Measurements from ENCODE around the gene UIMC1. TPM values are rescaled to one million over a fixed set of nuclear protein-coding genes. Genes with fewer than 3 reads are reported as not detected.

Gene UIMC1
- total RNA-seq, 4 donors from 2014 or later = 22.3 to 38.6 (median 27.7) TPM

DNA sequence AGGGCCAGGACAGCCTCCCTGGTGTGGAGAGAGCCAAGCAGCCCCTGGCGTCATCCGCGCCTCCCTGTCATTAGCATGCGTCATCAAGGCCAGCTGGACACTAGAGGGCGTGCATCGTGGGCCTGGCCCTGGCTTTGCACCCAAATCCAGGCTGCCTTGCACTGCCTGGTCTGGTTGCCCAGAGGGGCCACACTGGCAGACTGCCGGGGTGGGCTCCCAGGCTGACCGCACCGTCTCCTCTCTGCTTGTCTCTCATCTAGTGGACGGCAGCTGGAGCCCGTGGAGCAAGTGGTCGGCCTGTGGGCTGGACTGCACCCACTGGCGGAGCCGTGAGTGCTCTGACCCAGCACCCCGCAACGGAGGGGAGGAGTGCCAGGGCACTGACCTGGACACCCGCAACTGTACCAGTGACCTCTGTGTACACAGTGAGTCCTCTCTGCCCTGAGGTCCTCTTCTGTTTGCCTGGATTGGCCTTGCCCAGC is 136.4 kb downstream of the UIMC1 start:
- ATAC-seq (ENCODE audit: low FRiP score) (no peak), DNase-seq (ENCODE audit: low spot score) (no peak)
- TF ChIP-seq, protein P1, sequence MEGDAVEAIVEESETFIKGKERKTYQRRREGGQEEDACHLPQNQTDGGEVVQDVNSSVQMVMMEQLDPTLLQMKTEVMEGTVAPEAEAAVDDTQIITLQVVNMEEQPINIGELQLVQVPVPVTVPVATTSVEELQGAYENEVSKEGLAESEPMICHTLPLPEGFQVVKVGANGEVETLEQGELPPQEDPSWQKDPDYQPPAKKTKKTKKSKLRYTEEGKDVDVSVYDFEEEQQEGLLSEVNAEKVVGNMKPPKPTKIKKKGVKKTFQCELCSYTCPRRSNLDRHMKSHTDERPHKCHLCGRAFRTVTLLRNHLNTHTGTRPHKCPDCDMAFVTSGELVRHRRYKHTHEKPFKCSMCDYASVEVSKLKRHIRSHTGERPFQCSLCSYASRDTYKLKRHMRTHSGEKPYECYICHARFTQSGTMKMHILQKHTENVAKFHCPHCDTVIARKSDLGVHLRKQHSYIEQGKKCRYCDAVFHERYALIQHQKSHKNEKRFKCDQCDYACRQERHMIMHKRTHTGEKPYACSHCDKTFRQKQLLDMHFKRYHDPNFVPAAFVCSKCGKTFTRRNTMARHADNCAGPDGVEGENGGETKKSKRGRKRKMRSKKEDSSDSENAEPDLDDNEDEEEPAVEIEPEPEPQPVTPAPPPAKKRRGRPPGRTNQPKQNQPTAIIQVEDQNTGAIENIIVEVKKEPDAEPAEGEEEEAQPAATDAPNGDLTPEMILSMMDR (IDR thresholded peaks at IDR 0.05) = no peak

DNA sequence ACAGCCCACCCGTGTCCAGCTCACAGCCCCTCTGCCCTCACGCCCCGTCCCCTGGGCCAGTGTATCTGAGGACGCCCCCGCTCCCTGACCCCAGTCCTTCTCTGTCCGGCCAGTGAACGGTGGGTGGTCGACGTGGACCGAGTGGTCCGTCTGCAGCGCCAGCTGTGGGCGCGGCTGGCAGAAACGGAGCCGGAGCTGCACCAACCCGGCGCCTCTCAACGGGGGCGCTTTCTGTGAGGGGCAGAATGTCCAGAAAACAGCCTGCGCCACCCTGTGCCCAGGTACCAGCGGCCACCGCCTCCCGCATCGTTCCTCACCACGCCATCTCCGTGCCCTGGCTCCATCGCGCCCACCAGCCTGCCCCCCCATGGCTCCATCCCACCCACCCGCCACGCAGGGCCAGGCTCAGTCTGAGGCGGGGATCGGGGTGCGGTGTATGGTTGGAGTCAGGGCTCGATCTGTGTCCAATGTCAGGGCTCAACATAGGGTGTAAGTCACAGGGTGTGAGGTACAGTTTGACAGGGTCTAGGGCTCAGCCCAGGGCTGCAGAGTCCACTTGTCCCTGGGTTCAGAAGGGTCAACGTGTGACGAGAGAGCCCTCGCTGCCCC is 137.0 kb downstream of the UIMC1 start:
- ATAC-seq (ENCODE audit: low FRiP score) (no peak), DNase-seq (ENCODE audit: low spot score) (no peak)
- TF ChIP-seq, protein P1 (IDR thresholded peaks at IDR 0.05) = no peak

DNA sequence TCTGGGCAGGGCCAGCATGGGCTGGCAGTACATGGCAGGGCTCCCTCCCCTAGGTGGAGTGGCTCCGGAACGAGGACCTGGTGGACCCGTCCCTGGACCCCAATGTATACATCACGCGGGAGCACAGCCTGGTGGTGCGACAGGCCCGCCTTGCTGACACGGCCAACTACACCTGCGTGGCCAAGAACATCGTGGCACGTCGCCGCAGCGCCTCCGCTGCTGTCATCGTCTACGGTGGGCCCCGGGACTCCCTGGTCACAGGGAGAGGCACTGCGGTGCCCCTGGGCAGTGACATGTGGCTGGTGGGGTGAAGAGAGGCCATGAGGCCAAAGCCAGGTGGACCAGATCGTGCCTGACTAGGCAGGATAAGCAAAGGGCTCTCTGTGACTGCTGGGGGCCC is 137.8 kb downstream of the UIMC1 start:
- ATAC-seq (ENCODE audit: low FRiP score) = no peak
- TF ChIP-seq, protein P1 (IDR thresholded peaks at IDR 0.05) = no peak

DNA sequence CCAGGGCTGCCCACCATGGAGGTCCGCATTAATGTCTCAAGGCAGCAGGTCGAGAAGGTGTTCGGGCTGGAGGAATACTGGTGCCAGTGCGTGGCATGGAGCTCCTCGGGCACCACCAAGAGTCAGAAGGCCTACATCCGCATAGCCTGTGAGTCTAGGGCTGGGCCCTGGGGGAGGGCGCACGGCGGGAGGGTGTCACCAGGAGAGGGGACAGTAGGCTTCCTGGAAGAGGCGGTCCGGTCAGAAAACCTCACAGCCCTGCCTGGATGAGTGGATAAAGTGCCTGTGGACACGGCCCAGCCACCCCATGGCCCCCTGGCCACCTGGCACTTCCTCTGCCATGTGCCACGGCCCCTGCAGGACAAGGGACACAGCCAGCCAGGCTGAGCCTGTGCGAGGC is 138.5 kb downstream of the UIMC1 start:
- no peak for ATAC-seq (ENCODE audit: low FRiP score)
- no peak for DNase-seq (ENCODE audit: low spot score)
- TF ChIP-seq, protein P1 (IDR thresholded peaks at IDR 0.05) = no peak

More for the DNA sequence above, 137.8 kb downstream of the UIMC1 start:
- no peak for DNase-seq (ENCODE audit: low spot score)

DNA sequence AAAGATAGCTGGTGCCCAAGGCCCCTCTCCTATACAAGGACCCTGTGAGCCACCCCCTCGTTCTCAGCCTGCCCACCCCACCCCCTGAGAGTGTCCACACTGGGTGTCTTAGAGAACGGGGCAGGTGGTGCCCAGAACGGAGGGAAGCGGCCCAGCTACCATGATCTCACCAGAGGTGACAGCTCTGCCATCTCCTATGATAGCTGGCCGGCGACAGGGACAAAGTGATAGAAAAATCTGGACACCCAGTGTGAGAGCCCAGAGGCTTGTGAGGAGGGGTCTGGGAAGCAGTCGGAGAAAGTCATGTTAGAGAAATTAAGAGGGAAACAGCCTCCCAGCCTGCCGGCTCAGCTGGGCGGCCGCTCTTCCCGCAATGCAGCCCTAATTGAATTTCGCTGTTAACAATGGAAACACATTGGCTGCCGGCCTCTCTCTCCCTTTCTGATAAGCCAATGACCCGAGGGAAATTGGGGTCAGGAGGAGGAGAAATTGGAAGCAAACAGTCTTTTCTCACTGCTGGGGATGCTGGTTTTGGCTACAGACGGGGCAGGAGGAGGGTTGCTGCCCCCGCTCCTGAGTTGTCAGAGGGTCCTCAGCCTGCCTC is 139.8 kb downstream of the UIMC1 start:
- DNase-seq (ENCODE audit: low spot score) (no peak), ATAC-seq (ENCODE audit: low FRiP score) (no peak)
- TF ChIP-seq, protein P1 (IDR thresholded peaks at IDR 0.05) = no peak

DNA sequence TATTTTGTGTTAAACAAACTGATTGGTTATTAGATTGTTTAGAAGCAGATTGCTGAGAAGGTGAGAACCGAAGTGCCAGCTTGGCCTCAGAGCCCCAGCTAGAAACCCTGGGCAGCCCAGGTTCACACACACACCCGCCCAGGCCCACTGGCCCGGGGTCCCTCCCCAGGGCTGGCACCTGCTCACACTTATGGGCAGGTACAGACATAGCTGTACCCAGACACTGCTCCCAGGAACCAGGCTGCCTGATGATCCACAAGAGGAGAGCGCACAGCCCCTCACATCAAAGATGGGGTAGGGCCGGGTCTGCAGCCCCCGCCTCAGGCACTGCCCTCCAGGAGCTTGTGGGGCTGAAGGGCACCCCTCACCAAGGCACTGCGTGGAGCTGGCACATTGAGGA is 140.6 kb downstream of the UIMC1 start:
- ATAC-seq (ENCODE audit: low FRiP score) = no peak
- no peak for DNase-seq (ENCODE audit: low spot score)
- TF ChIP-seq, protein P1 (IDR thresholded peaks at IDR 0.05) = no peak

DNA sequence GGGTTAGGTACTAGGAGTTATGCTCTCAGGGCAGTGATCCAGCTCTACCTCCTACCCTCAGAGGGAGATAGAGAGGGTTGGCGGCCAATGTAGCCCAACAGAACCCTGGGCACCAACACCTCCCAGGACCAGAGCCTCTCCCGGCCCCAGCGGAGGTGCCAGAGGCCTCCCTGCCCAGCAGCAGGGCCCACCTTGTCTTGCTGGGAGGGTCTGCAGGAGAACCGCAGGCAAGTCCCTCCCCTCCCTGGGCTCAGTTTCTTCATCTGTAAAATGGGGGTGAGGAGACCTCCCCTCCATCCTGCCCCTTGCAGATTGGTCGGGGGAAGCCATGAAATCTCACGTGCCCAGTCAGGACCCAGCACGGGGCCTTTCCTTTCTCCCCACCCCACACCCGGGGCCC is 141.8 kb downstream of the UIMC1 start:
- TF ChIP-seq, protein P1 (IDR thresholded peaks at IDR 0.05) = no peak
- ATAC-seq (ENCODE audit: low FRiP score) = no peak
- no peak for DNase-seq (ENCODE audit: low spot score)
